ACC112 (cell line): Measurements from ENCODE around the gene HDAC9.
A peak's percentile ranks its signal among the peaks of the same experiment; 100 is the strongest.

Source experiments
- H2AFZ ChIP-seq: fragments of 200-600 bp; sonication (generic); one replicate; pipeline ENCODE4 v1.6.0; 2017; ENCODE audit warnings: antibody characterized with exemption, low read length; ENCODE audit not compliant: unreplicated experiment
- H3K27ac ChIP-seq: fragments of 200-600 bp; sonication (generic); 2 replicates; pipeline ENCODE4 v1.5.1; 2014; ENCODE audit warnings: low read depth, mild to moderate bottlenecking, antibody characterized with exemption, low read length, moderate library complexity
- H3K27me3 ChIP-seq: fragments of 200-600 bp; sonication (generic); 2 replicates; pipeline ENCODE4 v1.6.1; 2014; ENCODE audit warnings: mild to moderate bottlenecking, antibody characterized with exemption, low read length, moderate library complexity, mixed read lengths; ENCODE audit not compliant: insufficient read depth
- H3K36me3 ChIP-seq: fragments of 200-600 bp; sonication (generic); 2 replicates; pipeline ENCODE4 v1.6.1; 2016; ENCODE audit warnings: mild to moderate bottlenecking, antibody characterized with exemption, low read length, moderate library complexity, mixed read lengths; ENCODE audit not compliant: insufficient read depth
- H3K4me1 ChIP-seq: fragments of 200-600 bp; sonication (generic); one replicate; pipeline ENCODE4 v1.6.1; 2016; ENCODE audit warnings: low read length, mixed read lengths; ENCODE audit not compliant: insufficient read depth, unreplicated experiment, control insufficient read depth
- H3K4me3 ChIP-seq: fragments of 200-600 bp; sonication (generic); 2 replicates; pipeline ENCODE4 v1.5.1; 2014; ENCODE audit warnings: mild to moderate bottlenecking, low read depth, low read length
- H3K79me2 ChIP-seq: fragments of 200-600 bp; sonication (generic); one replicate; pipeline ENCODE4 v1.6.0; 2016; ENCODE audit warnings: low read length; ENCODE audit not compliant: control insufficient read depth, unreplicated experiment, insufficient read depth

HDAC9 gene

DNA sequence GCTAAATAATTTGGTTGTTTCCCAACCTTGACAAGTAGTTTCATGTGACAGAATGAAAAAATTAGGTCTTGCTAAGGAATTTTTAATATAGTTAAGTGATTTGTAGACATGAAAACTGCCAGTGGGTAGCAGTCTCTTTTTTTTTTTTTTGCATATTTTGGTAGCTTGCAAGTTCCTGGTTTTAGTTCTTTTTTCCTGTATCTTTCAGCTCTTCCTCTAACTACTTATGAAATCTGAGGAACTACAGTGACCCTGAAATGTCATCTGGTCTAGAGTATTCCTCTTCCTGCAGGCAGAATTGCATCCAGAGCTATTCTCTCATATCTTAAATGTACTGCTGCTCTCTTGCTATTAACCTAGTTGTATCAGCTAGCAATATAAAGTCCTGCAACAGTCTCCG, 160.4 kb downstream of the HDAC9 start:
- H3K36me3 ChIP-seq = no peaks in the 10 kb centered on the region
- no peak overlapping the region for H3K4me3 ChIP-seq
- H3K79me2 ChIP-seq = no peaks in the 10 kb centered on the region
- no peak overlapping the region for H3K27ac ChIP-seq
- H3K4me1 ChIP-seq = no peaks in the 10 kb centered on the region
- H2AFZ ChIP-seq = no peak overlapping the region
- no peaks in the 10 kb centered on the region for H3K27me3 ChIP-seq

DNA sequence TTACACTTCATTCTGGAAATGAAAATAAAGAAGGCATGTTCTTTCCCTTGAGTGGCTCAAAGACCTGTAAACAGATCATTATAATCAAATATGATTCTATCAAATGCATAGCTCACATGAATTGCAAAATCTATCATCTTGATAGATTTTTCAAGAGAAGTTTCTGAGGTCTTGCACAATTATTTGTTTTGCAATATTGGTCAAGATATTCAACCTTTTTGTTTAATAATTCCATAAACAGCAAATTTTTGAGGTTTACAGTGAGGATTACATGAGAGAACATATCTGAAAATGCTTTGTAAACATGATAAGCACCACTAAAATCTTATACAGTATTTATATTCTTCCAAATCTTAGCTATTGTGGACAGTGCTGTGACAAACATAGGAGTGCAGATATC, 160.8 kb downstream of the HDAC9 start:
- Histone ChIP-seq H2AFZ (no peak overlapping the region), H3K79me2 (no peaks in the 10 kb centered on the region), H3K27ac (no peak overlapping the region), H3K27me3 (no peaks in the 10 kb centered on the region), H3K4me3 (no peak overlapping the region), H3K4me1 (no peaks in the 10 kb centered on the region), H3K36me3 (no peaks in the 10 kb centered on the region)

DNA sequence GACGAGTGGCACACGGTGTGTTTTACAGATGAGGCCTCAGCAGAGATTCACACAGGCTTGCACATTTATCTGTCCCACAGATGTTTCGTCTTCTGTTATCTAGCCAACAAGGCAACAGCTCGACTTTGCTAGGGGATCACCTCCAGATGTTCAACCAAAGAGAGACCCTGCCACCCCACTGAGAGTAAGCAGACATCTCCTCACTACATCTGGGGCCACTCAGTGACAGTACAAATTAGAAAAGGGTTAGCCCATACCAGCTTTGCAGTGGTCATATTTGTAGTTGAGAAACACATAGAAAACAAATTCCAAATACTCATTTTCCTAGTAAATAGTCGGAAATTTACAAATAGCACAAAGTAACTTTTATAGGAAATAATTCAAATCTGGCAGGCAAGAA, 164.2 kb downstream of the HDAC9 start:
- H3K79me2 ChIP-seq = no peaks in the 10 kb centered on the region
- no peaks in the 10 kb centered on the region for H3K4me1 ChIP-seq
- no peaks in the 10 kb centered on the region for H3K36me3 ChIP-seq
- no peaks in the 10 kb centered on the region for H3K27me3 ChIP-seq
- no peak overlapping the region for H3K4me3 ChIP-seq
- H3K27ac ChIP-seq = no peak overlapping the region
- H2AFZ ChIP-seq = no peak overlapping the region

DNA sequence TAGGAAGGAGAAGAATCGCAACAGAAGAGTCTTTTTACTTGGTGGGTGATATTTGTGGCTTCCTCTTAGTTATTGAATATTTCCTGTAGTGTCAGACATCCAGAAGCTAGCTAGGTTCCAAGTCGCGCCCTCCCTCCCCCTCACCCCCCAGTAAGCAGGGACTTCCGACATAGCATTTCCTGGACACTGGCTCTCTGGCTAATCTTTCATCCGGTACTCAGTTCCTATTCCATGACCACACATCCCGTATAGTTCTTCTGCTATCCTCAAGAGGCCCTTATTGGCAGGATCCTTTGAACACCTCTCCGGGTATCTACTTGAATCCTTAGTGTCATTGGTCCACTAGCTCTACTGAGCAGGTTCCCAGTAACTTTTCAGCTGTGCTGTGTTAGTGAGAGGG, 167.8 kb downstream of the HDAC9 start:
- no peak overlapping the region for H3K4me3 ChIP-seq
- no peaks in the 10 kb centered on the region for H3K79me2 ChIP-seq
- H2AFZ ChIP-seq = no peak overlapping the region
- no peaks in the 10 kb centered on the region for H3K27me3 ChIP-seq
- H3K27ac ChIP-seq = no peak overlapping the region
- H3K4me1 ChIP-seq = peaks cover 18% of the 10 kb centered on the region
- H3K36me3 ChIP-seq = no peaks in the 10 kb centered on the region

DNA sequence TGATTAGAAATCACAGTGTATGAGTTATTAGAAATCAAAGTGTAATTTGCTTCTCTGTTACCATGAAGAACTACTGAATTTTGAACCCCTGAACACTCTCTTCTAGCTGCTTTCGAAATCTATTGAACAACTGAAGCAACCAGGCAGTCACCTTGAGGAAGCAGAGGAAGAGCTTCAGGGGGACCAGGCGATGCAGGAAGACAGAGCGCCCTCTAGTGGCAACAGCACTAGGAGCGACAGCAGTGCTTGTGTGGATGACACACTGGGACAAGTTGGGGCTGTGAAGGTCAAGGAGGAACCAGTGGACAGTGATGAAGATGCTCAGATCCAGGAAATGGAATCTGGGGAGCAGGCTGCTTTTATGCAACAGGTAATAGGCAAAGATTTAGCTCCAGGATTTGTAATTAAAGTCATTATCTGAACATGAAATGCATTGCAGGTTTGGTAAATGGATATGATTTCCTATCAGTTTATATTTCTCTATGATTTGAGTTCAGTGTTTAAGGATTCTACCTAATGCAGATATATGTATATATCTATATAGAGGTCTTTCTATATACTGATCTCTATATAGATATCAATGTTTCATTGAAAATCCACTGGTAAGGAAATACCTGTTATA, 170.7 kb downstream of the HDAC9 start:
- H3K27me3 ChIP-seq = no peaks in the 10 kb centered on the region
- no peak overlapping the region for H3K27ac ChIP-seq
- no peak overlapping the region for H3K4me3 ChIP-seq
- H3K36me3 ChIP-seq = no peaks in the 10 kb centered on the region
- no peaks in the 10 kb centered on the region for H3K79me2 ChIP-seq
- H3K4me1 ChIP-seq = peaks cover 19% of the 10 kb centered on the region
- H2AFZ ChIP-seq = no peak overlapping the region

DNA sequence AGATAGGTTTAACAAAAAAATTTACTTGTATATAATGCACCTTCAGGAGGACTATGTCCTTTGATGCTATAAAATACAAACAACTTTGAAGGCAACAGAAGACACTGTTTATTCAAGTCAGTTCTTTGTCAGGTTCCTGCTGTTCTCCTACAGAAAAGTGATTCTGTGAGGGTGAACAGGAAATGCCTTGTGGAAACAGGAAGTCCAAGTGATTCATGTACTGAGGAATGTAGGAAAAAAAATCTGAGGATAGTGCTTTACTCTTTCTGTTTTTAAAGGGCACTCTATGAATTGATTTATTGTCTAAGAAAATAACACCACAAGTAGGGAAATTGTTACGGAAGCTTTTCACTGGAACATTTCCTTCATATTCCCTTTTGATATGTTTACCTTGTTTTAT, 171.9 kb downstream of the HDAC9 start:
- H3K36me3 ChIP-seq = no peaks in the 10 kb centered on the region
- no peaks in the 10 kb centered on the region for H3K79me2 ChIP-seq
- no peaks in the 10 kb centered on the region for H3K27me3 ChIP-seq
- no peak overlapping the region for H3K4me3 ChIP-seq
- peak overlapping the region; percentile 29 for H3K27ac ChIP-seq
- peaks cover 19% of the 10 kb centered on the region for H3K4me1 ChIP-seq
- no peak overlapping the region for H2AFZ ChIP-seq

DNA sequence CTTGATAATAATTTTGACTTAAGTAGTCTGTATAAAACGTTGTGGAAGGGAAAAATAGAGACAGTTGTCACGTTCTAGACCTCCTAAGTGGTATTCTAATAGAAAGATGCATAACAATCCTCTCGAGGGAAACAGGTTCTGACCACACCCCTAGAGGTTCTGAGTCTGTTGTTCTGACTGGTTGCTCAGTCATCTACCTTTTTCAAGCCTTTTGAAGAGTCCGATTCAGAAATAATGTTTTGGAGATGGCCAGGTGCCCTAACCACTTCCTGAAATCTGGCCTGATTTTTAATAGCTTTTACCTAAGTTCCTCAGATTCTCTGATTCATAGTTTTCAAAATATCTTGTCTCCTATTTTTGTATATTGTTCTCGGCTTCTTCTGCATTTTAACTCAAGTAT, 175.6 kb downstream of the HDAC9 start:
- H3K4me1 ChIP-seq = peaks cover 19% of the 10 kb centered on the region
- no peak overlapping the region for H2AFZ ChIP-seq
- no peaks in the 10 kb centered on the region for H3K79me2 ChIP-seq
- H3K4me3 ChIP-seq = no peak overlapping the region
- no peaks in the 10 kb centered on the region for H3K36me3 ChIP-seq
- H3K27ac ChIP-seq = no peak overlapping the region
- H3K27me3 ChIP-seq = no peaks in the 10 kb centered on the region

DNA sequence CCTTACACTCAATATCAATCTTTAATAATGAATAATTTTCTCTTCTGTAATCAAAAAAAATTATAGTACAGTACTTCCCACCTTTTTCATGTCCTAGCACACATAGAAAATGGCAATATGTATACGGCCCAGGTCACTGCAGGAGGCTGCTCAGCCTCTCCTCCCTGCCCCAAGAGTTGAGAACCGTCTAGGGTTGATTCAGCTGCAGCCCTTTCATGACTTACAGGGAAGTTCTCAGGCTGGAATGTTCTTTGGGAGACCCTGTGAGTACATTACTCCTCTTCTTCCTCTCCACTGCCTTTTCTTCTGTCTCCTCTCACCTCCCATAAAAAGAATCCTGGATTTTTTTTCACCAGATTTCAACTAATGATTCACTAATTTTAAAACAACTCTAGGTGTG, 180.0 kb downstream of the HDAC9 start:
- Histone ChIP-seq H3K4me3 (no peak overlapping the region), H3K27me3 (no peaks in the 10 kb centered on the region), H3K4me1 (peaks cover 5% of the 10 kb centered on the region), H3K79me2 (no peaks in the 10 kb centered on the region), H2AFZ (no peak overlapping the region), H3K36me3 (no peaks in the 10 kb centered on the region), H3K27ac (no peak overlapping the region)

DNA sequence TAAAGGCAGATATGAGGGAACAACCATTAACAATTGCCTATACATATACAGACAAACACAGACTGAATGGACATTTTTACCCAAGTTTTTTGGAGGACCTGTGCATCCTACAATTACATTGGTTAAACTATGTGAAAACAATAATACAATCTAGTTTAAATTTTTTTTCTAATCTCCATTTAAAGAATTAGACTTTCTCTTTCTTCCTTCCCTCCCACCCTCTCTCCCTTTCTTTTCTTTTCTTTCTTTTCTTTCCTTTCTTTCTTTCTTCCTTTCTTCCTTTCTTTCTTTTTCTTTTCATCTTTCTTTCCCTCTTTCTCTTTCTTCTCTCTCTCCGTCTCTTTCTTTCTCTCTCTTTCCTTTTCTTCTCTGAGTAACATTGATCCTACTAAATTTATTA, 183.7 kb downstream of the HDAC9 start:
- Histone ChIP-seq H3K27ac (no peak overlapping the region), H3K36me3 (no peaks in the 10 kb centered on the region), H2AFZ (no peak overlapping the region), H3K4me3 (no peak overlapping the region), H3K4me1 (peaks cover 7% of the 10 kb centered on the region), H3K27me3 (no peaks in the 10 kb centered on the region), H3K79me2 (no peaks in the 10 kb centered on the region)

DNA sequence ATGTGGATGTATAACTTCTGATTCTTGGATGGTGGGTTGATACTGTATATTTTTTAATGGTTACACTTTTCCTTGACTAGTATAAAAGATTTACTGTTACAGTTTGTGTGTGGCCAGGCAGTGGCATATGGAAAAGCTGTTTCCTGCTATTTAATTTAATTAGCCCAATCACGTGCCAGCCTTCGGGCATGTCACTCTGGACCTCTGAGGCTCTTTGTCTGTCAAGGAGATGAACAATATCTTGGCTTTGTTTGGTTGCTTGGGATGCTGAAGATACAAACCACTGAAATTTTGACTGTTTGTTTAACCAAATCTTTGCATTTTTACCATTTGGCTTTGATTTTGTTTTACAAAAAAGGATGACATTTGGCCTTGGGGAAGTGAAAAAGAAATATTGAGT, 185.0 kb downstream of the HDAC9 start:
- Histone ChIP-seq H3K4me1 (peaks cover 7% of the 10 kb centered on the region), H3K27me3 (no peaks in the 10 kb centered on the region), H3K79me2 (no peaks in the 10 kb centered on the region), H2AFZ (no peak overlapping the region), H3K4me3 (no peak overlapping the region), H3K36me3 (no peaks in the 10 kb centered on the region), H3K27ac (no peak overlapping the region)

DNA sequence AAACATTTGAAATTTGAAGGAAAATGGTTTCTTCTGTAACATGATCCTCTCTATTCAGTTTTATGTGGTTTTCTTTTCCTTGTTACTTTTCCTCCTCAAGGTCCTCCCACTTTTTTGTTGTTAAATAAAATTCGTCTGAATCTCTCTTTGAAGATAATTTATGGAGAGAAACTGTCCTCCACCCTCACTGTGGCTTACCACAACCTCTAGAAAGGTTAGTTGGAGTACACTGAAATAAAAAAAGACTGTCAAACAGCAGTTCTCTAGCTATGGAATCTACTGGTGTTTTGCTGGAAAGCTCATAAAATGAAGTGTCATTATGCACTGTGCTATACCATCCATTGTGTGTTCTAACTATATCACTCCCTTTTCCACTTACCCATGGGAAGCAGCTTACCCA, 189.4 kb downstream of the HDAC9 start:
- no peaks in the 10 kb centered on the region for H3K27me3 ChIP-seq
- no peaks in the 10 kb centered on the region for H3K79me2 ChIP-seq
- no peaks in the 10 kb centered on the region for H3K36me3 ChIP-seq
- no peak overlapping the region for H3K4me3 ChIP-seq
- H3K27ac ChIP-seq = no peak overlapping the region
- peaks cover 11% of the 10 kb centered on the region for H3K4me1 ChIP-seq
- H2AFZ ChIP-seq = no peak overlapping the region
